ENCODE results near the gene KCNQ1.

KCNQ1 gene

DNA sequence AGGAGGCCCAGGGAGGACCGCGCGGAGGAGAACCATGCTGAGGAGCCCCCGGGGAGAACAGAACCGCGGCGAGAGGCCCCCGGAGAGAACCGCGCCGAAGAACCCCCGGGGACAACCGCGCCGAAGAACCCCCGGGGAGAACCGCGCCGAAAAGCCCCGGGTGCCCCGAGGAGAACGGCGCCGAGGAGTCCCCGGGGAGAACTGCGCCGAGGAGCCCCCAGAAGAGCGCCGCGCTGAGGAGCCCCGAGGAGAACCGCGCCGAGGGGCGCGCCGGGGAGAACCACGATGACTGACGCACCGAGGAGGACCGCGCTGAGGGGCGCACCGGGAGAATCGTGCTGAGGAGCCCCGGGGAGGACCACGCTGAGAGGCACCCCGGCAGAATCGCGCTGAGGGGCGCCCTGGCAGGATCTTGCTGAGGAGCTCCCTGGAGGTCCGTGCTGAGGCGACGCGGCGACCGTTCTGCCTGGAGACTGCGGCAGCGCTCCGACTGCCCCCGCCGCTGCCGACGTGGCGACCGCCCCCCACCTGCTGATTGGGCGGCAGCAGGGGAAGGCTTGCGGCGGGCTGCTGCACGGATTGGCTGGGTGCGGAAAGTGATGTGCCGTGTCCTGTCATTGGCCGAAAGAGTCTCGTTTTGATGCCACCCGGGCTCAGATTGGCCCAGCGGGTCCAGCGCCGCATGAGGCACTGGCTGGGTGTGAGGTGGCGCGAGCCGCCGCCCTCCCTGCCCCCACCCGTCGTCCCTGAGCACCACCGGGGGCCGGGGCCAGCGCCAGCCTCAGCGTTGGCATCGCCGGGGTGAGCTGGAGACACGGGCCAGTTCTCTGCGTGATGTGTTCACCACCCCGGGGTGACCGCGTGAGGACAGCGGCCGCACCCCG, 255.0 kb downstream of the KCNQ1 start, which contains the start of gene KCNQ1OT1:
Gene KCNQ1OT1, minus strand, starts transcription at position 464 of the 884 bp plus-strand sequence.
- H3K27ac ChIP-seq (ENCODE audit: low read length): peak within 1 kb of the TSS; percentile 85
- TF ChIP-seq CTCF (IDR thresholded peaks at IDR 0.05; ENCODE audit: borderline replicate concordance, extremely low read depth, low read length, poor library complexity, severe bottlenecking): peak; percentile 15
- no peak for TF ChIP-seq EZH2 (IDR thresholded peaks at IDR 0.05; ENCODE audit: borderline replicate concordance, low read depth, low read length, severe bottlenecking)
- peak within 1 kb of the TSS; percentile 75 for H3K4me2 ChIP-seq (ENCODE audit: insufficient read depth, low read length)
- H3K27me3 ChIP-seq (ENCODE audit: insufficient read depth, low read length, poor library complexity): no peaks in the 10 kb centered on the region
- peak within 1 kb of the TSS; percentile 42 to 62; a peak in 3 of 4 replicates for H3K4me3 ChIP-seq (ENCODE audit: low read depth in 1 of 2, low read length in 2 of 2)
- no peaks in the 10 kb centered on the region; the same call in 1 of the 2 replicates for H3K36me3 ChIP-seq (ENCODE audit: insufficient read depth, low read length)
- H3K9ac ChIP-seq (ENCODE audit: low read depth, low read length): peak within 1 kb of the TSS; percentile 88
- DNase-seq: peak; percentile 92
- peak; percentile 95 for ATAC-seq (ENCODE audit: insufficient read depth, low read depth)
- H2AFZ ChIP-seq (ENCODE audit: low read depth, low read length): peak within 1 kb of the TSS; percentile 83
- H3K79me2 ChIP-seq (ENCODE audit: insufficient read depth, low read length): peaks cover 14% of the 10 kb centered on the region
- H3K4me1 ChIP-seq (ENCODE audit: insufficient read depth, low read length): peaks cover 36% of the 10 kb centered on the region
- H4K20me1 ChIP-seq (ENCODE audit: insufficient read depth, low read length): peaks cover 9% of the 10 kb centered on the region; the same call in 1 of the 2 replicates
- no peaks in the 10 kb centered on the region for H3K9me3 ChIP-seq (ENCODE audit: insufficient read depth, low read length, severe bottlenecking)

DNA sequence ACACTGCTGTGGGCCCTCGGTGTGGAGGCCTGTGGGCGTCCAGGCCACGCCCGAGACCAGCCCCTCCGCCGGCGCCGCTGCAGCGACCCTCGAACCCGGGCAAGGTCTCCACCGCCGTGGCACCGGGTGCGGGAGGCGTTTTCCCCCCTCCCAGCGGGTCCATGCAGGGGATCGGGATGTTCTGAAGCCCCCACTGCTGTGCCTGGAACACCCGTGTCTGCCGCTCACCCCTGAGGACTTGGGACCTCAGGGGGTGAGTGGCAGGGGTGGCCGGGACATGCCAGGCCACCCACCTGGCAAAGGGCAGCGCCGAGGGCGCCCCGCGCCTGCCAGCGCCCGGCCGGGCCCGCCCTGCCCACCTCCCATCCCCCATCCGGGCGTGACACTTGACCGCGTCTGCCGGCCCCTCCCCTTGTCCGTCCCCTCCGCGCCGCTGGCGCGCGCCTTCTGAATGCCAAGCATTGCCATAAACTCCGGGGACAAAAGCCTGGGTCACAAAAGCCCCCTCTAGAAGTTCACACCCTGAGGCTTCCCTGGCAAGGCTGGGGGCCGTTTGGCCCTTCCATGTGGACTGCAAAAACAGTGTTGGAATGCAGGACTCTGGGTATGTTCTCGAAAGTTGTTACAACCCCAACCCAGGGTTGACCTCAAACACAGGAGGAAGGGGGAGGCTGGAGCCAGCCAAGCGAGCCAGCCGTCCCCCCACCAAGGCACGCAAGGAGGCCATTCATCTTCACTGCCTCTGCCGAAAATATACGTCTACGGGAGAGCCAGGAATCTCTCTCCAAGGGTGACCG, 255.8 kb downstream of the KCNQ1 start:
- Histone ChIP-seq H2AFZ (ENCODE audit: low read depth, low read length) (peak overlapping the region; percentile 83), H3K9me3 (ENCODE audit: insufficient read depth, low read length, severe bottlenecking) (no peaks in the 10 kb centered on the region), H3K4me1 (ENCODE audit: insufficient read depth, low read length) (peaks cover 36% of the 10 kb centered on the region), H3K36me3 (ENCODE audit: insufficient read depth, low read length) (no peaks in the 10 kb centered on the region; the same call in 1 of the 2 replicates), H3K9ac (ENCODE audit: low read depth, low read length) (peak overlapping the region; percentile 88), H4K20me1 (ENCODE audit: insufficient read depth, low read length) (peaks cover 9% of the 10 kb centered on the region; the same call in 1 of the 2 replicates), H3K4me3 (ENCODE audit: low read depth in 1 of 2, low read length in 2 of 2) (peak overlapping the region; percentile 42 to 62; a peak in 3 of 4 replicates), H3K27ac (ENCODE audit: low read length) (peak overlapping the region; percentile 85), H3K79me2 (ENCODE audit: insufficient read depth, low read length) (peaks cover 14% of the 10 kb centered on the region), H3K27me3 (ENCODE audit: insufficient read depth, low read length, poor library complexity) (no peaks in the 10 kb centered on the region), H3K4me2 (ENCODE audit: insufficient read depth, low read length) (peak overlapping the region; percentile 75)
- no peak for TF ChIP-seq EZH2 (IDR thresholded peaks at IDR 0.05; ENCODE audit: borderline replicate concordance, low read depth, low read length, severe bottlenecking)
- TF ChIP-seq CTCF (IDR thresholded peaks at IDR 0.05; ENCODE audit: borderline replicate concordance, extremely low read depth, low read length, poor library complexity, severe bottlenecking): no peak
- ATAC-seq (ENCODE audit: insufficient read depth, low read depth) (0 out of 3 replicates have a peak, but pooled peaks have one; percentile 0), DNase-seq (peak; percentile 31)

- Histone ChIP-seq H4K20me1 (ENCODE audit: insufficient read depth, low read length) (peaks cover 9% of the 10 kb centered on the region; the same call in 1 of the 2 replicates), H3K9me3 (ENCODE audit: insufficient read depth, low read length, severe bottlenecking) (no peaks in the 10 kb centered on the region), H3K36me3 (ENCODE audit: insufficient read depth, low read length) (no peaks in the 10 kb centered on the region; the same call in 1 of the 2 replicates), H3K27me3 (ENCODE audit: insufficient read depth, low read length, poor library complexity) (no peaks in the 10 kb centered on the region), H3K27ac (ENCODE audit: low read length) (no peak overlapping the region), H3K79me2 (ENCODE audit: insufficient read depth, low read length) (peaks cover 14% of the 10 kb centered on the region), H3K4me2 (ENCODE audit: insufficient read depth, low read length) (peak overlapping the region; percentile 75), H2AFZ (ENCODE audit: low read depth, low read length) (0 out of 2 replicates have a peak overlapping the region, but pooled peaks have one; percentile 83), H3K4me3 (ENCODE audit: low read depth in 1 of 2, low read length in 2 of 2) (peak overlapping the region in 1 of 2 experiments; percentile 62; a peak in 2 of 4 replicates), H3K4me1 (ENCODE audit: insufficient read depth, low read length) (peaks cover 36% of the 10 kb centered on the region), H3K9ac (ENCODE audit: low read depth, low read length) (peak overlapping the region; percentile 88; the same call in 1 of the 2 replicates)
- TF ChIP-seq CTCF (IDR thresholded peaks at IDR 0.05; ENCODE audit: borderline replicate concordance, extremely low read depth, low read length, poor library complexity, severe bottlenecking): no peak
- TF ChIP-seq EZH2 (IDR thresholded peaks at IDR 0.05; ENCODE audit: borderline replicate concordance, low read depth, low read length, severe bottlenecking): no peak
- DNase-seq (no peak), ATAC-seq (ENCODE audit: insufficient read depth, low read depth) (no peak)
Observed at GRCh38 chr11:2701230-2701629, 256.4 kb downstream of the KCNQ1 start.
